NCI-H226 (cell line): ENCODE results near the gene SH2D1B.
"Not testable (repeated sequence)": the region's sequence is repeated elsewhere in the genome, so short reads cannot be mapped to it uniquely, and the experiment has no call there.

Experiments
- DNase-seq: peaks from one replicate; pipeline ENCODE4 v3.0.0-alpha.2; 2015

Gene SH2D1B

DNA sequence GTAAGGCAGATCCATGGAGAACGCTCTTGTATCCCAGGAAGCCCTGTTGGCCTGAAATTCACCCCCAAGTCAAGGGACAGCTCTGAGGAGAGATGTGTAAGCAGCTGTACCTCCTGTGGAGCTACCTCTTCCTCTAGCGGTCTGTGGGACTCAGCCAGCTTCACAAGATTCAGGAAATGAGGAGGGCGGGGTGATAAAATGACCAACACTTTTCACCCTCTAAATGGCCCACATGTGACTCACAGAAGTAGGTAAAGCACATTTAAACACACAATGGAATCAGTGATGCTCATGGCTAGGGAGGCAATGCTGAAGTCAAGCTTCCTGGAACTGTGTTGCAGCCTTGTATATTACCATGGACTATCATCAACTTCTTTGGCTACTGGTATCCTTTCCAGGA is at the start of gene SH2D1B:
SH2D1B (minus strand) TSS at position 135 of the 400 bp plus-strand sequence; CDS start at position 15, 120 bp downstream.
- DNase-seq: peak; percentile 39

GRCh38 chr1:162458236-162458635 is 46.3 kb upstream of the SH2D1B start:
- no peak for DNase-seq

DNA sequence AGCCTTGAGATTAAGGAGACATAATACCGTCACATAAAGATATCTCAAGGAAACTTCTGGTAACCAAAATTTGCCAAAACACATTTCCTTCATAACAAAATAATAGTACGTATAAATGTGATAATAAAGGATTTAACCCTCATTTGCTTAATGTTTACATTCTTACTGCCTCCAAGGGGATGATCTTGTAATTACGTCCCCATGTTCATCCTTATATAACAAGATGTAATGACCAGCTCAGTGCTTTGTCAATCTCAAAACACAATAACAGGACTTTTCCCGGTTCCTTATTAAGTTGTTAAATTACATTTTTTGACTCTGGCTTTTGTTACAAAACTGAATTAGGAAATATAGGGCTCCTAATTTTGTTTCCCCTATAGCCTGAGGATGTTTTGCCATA is 44.4 kb upstream of the SH2D1B start:
- DNase-seq: no peak

- DNase-seq: not testable (repeated sequence)
Observed at GRCh38 chr1:162454361-162454760, 42.4 kb upstream of the SH2D1B start.

GRCh38 chr1:162446946-162447345 is 35.0 kb upstream of the SH2D1B start:
- DNase-seq: no peak

DNA sequence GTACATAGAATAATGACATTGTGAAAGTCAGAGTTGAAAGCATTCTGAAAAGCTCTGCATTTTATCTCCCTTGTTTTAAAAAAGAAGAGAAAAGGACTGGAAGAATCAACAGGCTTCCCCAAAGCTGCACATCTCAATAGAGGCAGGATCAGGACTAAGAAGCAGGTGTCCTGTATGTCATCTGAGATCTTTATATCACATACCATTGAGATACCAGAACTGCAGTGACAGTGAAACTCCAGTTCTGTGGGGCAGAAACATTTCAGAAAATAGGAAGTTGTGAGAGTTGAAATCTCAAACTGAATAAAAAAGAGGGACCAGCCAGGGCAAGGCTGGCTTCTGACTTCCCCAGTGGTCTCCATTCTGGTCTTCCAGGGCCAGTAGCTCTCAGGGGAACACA is 33.0 kb upstream of the SH2D1B start:
- no peak for DNase-seq

GRCh38 chr1:162432977-162433713 is 21.2 kb upstream of the SH2D1B start:
- DNase-seq: not testable (repeated sequence)

DNA sequence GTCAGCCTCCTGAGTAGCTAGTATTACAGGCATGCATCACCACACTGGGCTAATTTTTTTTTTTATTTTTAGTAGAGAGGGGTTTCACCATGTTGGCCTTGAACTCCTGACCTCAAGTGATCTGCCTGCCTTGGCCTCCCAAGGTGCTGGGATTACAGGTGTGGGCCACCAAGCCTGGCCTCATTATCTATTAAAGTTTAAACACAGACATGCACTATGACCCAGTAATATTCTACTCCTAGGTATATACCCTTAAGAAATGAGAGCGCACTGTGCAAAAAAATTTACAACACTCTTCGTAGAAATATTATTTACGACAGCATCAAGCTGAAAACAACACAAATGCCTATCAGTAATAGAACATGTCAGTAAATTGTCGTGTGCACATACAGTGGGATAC is 18.6 kb upstream of the SH2D1B start:
- no peak for DNase-seq

DNA sequence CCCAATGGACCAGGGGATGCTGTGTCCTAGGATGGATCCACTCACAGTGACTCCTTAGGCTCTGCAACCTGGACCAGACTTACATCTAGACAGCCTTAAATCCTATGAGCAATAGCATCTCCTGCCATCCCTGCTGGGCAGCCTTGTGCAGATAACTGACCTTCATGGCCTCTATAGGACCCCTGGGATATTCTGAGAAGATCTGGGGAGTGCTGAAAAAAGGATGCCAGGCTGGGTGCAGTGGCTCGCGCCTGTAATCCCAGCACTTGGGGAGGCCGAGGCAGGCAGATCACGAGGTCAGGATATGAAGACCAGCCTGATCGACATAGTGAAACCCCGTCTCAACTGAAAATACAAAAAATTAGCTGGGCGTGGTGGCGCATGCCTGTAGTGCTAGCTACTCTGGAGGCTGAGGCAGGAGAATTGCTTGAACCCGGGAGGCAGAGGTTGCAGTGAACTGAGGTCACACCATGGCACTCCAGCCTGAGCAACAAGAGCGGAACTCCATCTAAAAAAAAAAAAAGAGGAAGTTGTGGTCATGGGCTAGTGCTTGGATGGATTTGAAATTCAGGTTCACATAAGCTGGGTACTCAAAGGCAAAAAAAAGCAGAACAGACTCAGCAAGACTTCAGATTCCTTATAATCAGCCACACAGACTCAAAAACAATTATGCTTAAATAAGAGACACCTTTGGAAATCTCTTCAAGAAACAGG is 10.9 kb upstream of the SH2D1B start:
- DNase-seq: no peak

GRCh38 chr1:162421258-162422164 is 9.6 kb upstream of the SH2D1B start:
- no peak for DNase-seq

DNA sequence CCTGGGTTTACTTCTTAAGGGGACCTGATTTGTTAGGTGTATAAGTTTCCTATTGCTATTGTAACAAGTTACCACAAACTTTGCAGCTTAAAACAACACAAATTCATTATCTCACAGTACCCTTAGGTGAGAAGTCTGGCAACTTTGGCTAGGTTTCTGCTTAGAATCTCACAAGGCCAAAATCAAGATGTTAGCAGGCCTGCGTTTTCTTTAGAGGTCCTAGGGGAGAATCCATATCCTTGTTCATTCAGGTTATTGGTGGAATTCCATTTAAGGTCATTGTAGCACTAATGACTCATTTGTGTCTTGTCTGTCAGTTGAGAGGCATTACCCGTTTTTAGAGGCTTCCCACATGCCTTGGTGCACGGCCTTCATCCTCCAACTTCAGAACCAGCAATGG is 8.2 kb upstream of the SH2D1B start:
- DNase-seq: no peak

GRCh38 chr1:162419450-162419931 is 7.6 kb upstream of the SH2D1B start:
- not testable (repeated sequence) for DNase-seq

DNA sequence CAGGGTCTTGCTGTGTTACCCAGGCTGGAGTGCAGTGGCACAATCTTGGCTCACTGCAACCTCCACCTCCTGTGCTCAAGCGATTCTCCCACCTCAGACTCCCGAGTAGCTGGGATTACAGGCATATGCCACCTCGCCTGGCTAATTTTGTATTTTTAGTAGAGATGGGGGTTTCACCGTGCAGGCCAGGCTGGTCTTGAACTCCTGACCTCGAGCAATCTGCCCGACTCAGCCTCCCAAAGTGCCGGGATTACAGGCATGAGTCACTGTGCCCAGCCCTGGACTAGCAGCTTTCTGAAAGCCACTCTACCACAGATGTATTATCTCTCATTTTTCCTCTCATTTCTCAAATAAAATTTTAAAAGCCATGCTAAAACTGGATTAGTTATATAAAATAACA is 6.6 kb upstream of the SH2D1B start:
- not testable (repeated sequence) for DNase-seq

- no peak for DNase-seq
Observed at GRCh38 chr1:162417650-162418049, 5.7 kb upstream of the SH2D1B start.

DNA sequence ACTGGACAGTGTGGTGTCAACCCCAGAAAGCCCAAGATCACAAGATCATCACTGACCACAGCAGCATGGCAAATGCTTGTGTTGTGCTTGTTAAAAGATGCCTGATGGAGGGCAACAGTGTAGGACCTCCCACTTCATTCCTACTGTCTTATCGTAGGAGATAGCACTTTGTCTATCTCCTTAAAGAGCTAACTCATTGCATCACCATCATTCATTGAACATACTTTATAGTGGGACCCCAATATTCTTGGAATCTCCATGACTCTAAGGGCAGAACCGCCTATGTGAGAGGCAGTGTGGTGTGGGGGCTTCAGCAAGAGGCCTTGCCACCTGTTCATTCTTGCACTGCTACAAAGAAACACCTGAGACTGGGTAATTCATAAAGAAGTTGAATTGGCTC is 5.0 kb upstream of the SH2D1B start:
- DNase-seq: no peak

GRCh38 chr1:162416215-162416614 is 4.3 kb upstream of the SH2D1B start:
- DNase-seq: no peak

- DNase-seq: no peak
Observed at GRCh38 chr1:162407539-162407938, 4.4 kb downstream of the SH2D1B start.

DNA sequence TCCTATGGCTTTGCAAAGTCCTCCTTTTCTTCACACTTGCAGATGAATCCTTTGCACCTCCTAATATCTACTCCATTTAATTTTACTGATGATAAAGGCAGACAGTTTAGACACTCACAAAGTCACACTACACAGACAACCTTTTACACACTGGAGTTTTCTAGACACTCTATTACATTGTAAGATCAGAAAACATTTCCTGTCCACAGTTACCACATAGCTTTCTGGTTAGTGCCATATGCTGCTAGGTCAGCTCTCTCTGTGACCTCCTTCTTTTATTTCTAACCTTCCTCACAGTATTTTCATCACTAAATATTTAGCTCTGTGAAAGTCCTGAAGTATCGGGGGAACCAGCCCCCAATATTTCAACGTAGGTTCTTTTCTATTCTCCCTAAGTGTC is 5.1 kb downstream of the SH2D1B start:
- no peak for DNase-seq

DNA sequence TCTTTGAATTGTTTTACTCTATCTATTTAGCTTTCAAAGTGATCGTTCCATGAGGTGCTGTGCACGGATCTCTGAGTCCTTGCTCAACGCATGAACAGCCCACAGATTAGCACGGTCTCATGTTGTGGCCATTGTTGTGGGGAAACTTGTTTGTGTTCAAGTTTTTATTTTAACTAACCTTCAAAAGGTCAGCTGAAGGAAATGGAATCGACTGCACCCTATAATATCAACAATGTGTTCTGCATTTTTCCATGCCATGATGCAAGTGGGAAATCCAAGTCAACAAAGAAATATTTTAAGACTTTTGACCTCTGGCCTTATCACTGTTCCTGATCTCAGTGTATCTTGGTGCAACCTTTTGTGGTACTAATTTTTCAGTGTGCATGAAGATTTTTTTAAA is 6.1 kb downstream of the SH2D1B start:
- DNase-seq: no peak

- DNase-seq: peak; percentile 52
Observed at GRCh38 chr1:162404550-162405160, 7.3 kb downstream of the SH2D1B start.

- no peak for DNase-seq
Observed at GRCh38 chr1:162400790-162401355, 11.1 kb downstream of the SH2D1B start.

- no peak for DNase-seq
Observed at GRCh38 chr1:162398999-162399580, 12.8 kb downstream of the SH2D1B start.
